ENCODE measurements around the gene NAA10. TPM values are rescaled to one million over a fixed set of nuclear protein-coding genes. Genes with fewer than 3 reads are reported as not detected.

The NAA10 gene
- total RNA-seq, 1 experiment from 2014 or later: 124 TPM

- ChIA-PET POLR2A (no interaction called here), CTCF (no interaction called here), RAD21 (ENCODE audit: low non-redundant PET in 1 of 2, low total read pairs in 2 of 2, uncharacterized antibody in 2 of 2, unreplicated experiment in 2 of 2) (no interaction called here)
- ATAC-seq: no peak
- Histone ChIP-seq H2AFZ (ENCODE audit: low read depth, low read length, poor library complexity, severe bottlenecking) (no peak overlapping the region), H3K79me2 (ENCODE audit: insufficient read depth, low read length) (no peaks in the 10 kb centered on the region), H3K9me3 (ENCODE audit: control insufficient read depth in 1 of 2, insufficient read depth in 1 of 2, low read depth in 1 of 2, low read length in 2 of 2) (no peaks in the 10 kb centered on the region), H3K9me2 (ENCODE audit: insufficient read depth) (no peaks in the 10 kb centered on the region), H3K4me3 (replicated peaks in 1 of 2; ENCODE audit: low read depth in 1 of 2, low read length in 2 of 2) (no peak overlapping the region), H4K20me1 (ENCODE audit: insufficient read depth) (no peaks in the 10 kb centered on the region), H3K9ac (ENCODE audit: low read length) (no peak overlapping the region), H3K4me1 (ENCODE audit: control insufficient read depth in 1 of 2, insufficient read depth in 2 of 2, low read length in 2 of 2) (no peaks in the 10 kb centered on the region), H3K36me3 (ENCODE audit: control insufficient read depth in 1 of 2, insufficient read depth in 2 of 2, low read length in 2 of 2) (peaks cover 3 to 5% of the 10 kb centered on the region in 2 experiments; a peak in 2 of 4 replicates), H3K27ac (ENCODE audit: low read depth, low read length) (no peak overlapping the region), H3K4me2 (ENCODE audit: low read length) (no peak overlapping the region), H3K27me3 (ENCODE audit: insufficient read depth, low read length) (no peaks in the 10 kb centered on the region)
- intact Hi-C loops (cut with micrococcal nuclease): no loop called here
- no peak for DNase-seq (ENCODE audit: low read depth, low spot score)
- TF ChIP-seq, protein P1, sequence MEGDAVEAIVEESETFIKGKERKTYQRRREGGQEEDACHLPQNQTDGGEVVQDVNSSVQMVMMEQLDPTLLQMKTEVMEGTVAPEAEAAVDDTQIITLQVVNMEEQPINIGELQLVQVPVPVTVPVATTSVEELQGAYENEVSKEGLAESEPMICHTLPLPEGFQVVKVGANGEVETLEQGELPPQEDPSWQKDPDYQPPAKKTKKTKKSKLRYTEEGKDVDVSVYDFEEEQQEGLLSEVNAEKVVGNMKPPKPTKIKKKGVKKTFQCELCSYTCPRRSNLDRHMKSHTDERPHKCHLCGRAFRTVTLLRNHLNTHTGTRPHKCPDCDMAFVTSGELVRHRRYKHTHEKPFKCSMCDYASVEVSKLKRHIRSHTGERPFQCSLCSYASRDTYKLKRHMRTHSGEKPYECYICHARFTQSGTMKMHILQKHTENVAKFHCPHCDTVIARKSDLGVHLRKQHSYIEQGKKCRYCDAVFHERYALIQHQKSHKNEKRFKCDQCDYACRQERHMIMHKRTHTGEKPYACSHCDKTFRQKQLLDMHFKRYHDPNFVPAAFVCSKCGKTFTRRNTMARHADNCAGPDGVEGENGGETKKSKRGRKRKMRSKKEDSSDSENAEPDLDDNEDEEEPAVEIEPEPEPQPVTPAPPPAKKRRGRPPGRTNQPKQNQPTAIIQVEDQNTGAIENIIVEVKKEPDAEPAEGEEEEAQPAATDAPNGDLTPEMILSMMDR (IDR thresholded peaks at IDR 0.05 in 2 of 3, conservative IDR thresholded peaks at IDR 0.05 in 1 of 3; ENCODE audit: borderline replicate concordance in 1 of 3, insufficient read depth in 1 of 3, low read depth in 2 of 3, low read length in 2 of 3): no peak
- no peak for TF ChIP-seq POLR2A (IDR thresholded peaks at IDR 0.05; ENCODE audit: borderline replicate concordance, extremely low read depth, insufficient read depth, insufficient read length)
- BruUV-seq (replicated peaks): no TSS peak
These were observed 21.1 kb downstream of the NAA10 start for GRCh38 chrX:153913701-153914100.

- no peak overlapping the region for H3K27ac ChIP-seq (ENCODE audit: low read depth, low read length)
- CTCF ChIA-PET: no interaction called here
- no TSS peak for BruUV-seq (replicated peaks)
- no peaks in the 10 kb centered on the region for H3K27me3 ChIP-seq (ENCODE audit: insufficient read depth, low read length)
- no peak overlapping the region for H3K9ac ChIP-seq (ENCODE audit: low read length)
- H3K4me3 ChIP-seq (replicated peaks in 1 of 2; ENCODE audit: low read depth in 1 of 2, low read length in 2 of 2): no peak overlapping the region
- H3K9me3 ChIP-seq (ENCODE audit: control insufficient read depth in 1 of 2, insufficient read depth in 1 of 2, low read depth in 1 of 2, low read length in 2 of 2): no peaks in the 10 kb centered on the region
- intact Hi-C loops (cut with micrococcal nuclease): no loop called here
- H3K9me2 ChIP-seq (ENCODE audit: insufficient read depth): no peaks in the 10 kb centered on the region
- no peaks in the 10 kb centered on the region for H3K79me2 ChIP-seq (ENCODE audit: insufficient read depth, low read length)
- POLR2A ChIA-PET: no interaction called here
- no peak overlapping the region for H3K4me2 ChIP-seq (ENCODE audit: low read length)
- RAD21 ChIA-PET (ENCODE audit: low non-redundant PET in 1 of 2, low total read pairs in 2 of 2, uncharacterized antibody in 2 of 2, unreplicated experiment in 2 of 2): no interaction called here
- ATAC-seq (no peak), DNase-seq (ENCODE audit: low read depth, low spot score) (no peak)
- TF ChIP-seq TCF7L2 (IDR thresholded peaks at IDR 0.05; ENCODE audit: borderline replicate concordance, extremely low read depth, insufficient read depth, insufficient read length): no peak
- H3K4me1 ChIP-seq (ENCODE audit: control insufficient read depth in 1 of 2, insufficient read depth in 2 of 2, low read length in 2 of 2): no peaks in the 10 kb centered on the region
- peaks cover 3 to 5% of the 10 kb centered on the region in 2 experiments; a peak in 2 of 4 replicates for H3K36me3 ChIP-seq (ENCODE audit: control insufficient read depth in 1 of 2, insufficient read depth in 2 of 2, low read length in 2 of 2)
- H4K20me1 ChIP-seq (ENCODE audit: insufficient read depth): no peaks in the 10 kb centered on the region
- H2AFZ ChIP-seq (ENCODE audit: low read depth, low read length, poor library complexity, severe bottlenecking): no peak overlapping the region
These were observed 21.6 kb downstream of the NAA10 start for GRCh38 chrX:153913211-153913610.
